ENCODE results near the gene CA9.

Gene CA9

DNA sequence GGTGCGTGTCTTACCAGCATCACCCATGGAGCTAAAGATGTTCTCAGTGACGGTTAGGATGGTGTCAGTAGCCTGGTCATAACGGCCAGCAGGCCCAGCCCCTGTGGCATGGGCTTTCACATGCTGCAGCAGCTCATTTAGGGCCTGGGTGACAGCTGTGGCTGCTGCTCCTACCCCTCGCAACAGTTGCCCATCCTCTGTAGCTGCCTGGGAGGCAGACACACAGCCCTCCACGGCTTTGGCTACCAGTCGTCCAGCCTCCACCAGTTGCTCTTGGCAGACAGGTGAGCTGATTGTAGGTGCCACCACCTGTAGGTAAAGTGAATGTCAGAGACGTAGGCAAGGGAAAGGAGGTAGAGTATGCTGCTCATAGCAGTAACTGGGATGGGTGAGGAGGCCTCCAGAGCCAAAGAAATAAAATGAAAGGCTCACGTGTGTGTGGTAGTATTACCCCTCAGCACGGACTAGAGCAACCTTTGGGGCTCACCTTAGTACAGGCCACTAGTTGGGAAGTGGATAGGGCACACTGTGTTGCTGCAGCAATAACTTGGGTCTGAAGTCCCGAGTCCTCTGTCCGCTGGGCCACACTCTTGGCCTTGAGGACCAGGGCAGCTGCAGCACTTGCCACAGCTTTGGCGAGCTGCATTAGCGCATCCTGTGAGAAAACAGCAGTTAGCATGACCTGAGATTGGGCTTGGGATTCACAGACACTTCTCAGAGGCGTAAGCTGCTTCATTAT is 43.6 kb downstream of the CA9 start:
- DNase-seq, result no peak

DNA sequence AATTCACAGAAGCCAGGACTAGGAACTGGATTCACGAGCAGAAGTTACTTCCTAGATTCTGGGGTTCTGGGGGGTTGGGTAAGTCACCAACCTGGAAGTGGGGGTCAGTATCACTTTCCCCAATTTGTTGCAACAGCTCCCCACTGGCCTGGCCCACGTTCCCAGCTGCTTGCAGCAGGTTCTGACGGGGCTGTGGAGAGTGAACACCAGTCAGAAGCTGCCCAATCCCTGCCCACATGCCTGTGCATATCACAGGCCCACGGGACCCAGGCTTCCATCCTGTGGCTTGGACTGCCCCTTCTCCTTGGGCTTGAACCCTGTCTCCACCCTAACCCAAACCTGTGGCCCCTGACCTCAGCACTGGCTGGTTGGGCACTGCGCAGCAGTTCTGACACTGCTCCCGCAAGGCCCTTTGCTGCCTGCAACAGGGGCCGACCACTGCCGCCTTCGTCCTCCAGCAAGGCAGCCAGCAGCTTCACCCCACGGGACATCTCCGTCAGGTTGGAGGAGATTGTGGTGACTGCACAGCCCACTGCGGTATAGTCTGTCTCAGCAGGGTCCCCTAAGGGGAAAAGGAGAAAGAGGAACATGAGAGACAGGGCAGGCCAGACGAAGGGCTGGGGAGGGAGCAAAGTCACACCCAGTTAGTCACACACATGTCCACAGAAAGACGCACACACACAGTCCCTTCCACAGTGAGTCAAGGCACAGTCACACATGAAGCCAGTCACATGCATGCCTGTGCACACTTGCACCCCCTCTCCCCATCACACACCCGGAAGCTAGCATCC is 45.2 kb downstream of the CA9 start:
- DNase-seq, result peak in 1 of 2 donors; percentile 64

DNA sequence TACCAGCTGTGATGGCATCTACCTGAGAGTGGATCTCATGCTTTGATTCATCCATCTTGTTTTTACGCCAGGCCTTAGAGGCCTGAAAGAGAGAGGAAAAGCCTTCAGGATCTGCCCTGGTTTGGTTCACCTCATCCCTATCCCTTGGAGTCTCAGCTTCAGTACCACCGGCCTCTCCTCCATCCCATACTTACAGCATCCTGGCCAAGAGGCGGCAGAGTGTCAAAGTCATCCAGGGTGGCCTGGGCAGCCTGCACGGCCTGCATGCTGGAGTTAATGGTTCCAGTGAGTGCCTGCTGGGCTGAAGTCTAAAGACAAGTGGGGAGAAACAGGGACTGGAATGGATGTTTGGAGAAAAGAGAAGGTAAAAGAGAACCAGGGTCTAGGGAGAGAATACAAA is 45.8 kb downstream of the CA9 start:
- DNase-seq, result no peak

DNA sequence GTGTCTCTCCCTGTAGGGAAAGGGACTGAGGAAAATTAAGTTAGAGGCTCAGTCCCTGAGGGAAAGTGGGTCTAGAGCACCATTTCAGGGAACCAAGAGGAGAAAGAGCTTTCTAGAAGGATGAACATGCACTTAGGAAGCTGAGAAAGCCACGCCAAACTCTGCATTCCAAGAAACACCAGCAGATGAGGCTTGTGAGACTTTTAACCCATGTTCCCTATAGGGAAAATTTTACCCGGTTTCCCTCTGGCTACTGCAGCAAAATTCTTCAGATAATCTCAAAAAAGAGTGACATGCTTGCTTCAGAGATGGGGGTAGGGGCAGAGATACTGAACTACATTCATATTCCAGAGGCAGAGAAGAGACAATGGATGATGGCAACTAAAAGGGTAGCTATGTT is 49.7 kb downstream of the CA9 start:
- no peak for DNase-seq

DNA sequence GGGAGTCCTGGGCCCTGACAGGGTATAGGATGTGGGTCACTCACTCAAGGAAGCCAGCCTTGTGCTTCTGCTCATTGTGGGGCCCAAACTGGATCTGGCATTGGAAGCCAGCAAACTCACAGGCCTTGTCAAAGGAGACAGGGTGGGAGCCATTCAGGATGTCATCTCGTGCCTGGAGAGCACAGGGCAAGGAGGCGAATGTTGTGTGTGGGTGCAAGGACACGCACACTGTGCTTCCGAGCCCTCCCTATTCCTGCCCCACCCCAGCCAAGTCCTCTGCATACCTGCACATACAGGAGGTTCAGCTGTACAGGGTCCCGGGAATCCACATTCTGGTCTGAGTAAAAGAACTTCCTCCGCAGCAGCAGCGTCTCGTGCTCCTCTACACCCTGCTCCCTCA is 50.2 kb downstream of the CA9 start:
- DNase-seq, result no peak

DNA sequence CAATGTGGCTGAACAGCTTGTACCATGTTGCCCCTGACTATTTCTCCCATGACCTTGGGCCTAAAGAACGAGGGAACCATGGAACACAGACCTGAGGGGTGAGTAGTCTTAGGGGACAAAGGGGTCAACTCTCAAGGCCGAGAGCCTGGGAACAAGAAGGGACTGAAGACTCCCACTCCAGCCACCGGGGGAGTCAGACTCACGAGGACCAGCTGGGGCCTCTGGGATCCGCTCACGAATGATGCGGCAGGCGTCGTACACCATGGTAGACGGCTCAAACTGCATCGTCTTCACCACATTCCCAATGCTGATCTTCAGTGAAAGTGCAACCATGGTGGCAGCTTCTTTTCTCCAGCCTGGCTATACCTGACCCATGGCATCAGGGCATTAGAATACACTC is 51.6 kb downstream of the CA9 start:
- DNase-seq, result no peak

DNA sequence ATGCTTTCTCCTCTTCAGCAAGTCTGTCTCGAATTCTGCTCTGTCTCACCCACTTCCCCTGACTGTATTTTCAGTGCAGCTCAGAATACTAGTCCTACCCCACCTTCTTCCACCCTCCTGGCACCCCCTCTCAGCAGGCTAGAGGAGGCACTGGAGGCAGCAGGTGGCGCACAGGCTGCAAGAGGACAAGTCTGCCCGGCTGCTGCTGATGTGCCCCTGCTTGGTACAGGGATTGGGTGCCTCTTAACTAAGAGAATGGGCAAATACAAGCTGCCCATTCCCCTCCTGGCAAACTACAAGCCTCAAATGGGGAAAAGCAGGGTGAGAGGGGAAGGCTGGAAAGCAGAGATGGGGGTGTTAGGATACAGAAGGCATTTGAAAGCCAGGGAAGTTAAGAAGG is 53.2 kb downstream of the CA9 start:
- DNase-seq, result peak; percentile 34 to 63

DNA sequence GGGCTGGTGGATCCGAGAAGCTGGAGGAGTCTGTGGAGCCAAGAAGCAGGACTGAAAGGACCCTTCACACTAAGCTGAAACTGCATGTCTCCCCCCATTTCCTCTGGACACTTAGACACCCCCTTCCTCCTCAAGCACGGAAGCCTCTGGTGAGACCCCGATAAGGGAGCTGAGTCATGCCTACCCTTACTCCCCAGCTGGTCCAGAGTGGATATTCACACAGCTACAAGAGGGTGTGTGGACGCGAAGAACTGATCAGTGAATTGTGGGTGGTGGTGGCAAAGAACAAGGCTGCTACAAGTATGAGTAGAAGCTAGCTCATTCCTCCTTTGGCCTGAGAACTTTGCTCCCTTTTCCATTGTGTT is 53.9 kb downstream of the CA9 start:
- DNase-seq, result no peak

DNA sequence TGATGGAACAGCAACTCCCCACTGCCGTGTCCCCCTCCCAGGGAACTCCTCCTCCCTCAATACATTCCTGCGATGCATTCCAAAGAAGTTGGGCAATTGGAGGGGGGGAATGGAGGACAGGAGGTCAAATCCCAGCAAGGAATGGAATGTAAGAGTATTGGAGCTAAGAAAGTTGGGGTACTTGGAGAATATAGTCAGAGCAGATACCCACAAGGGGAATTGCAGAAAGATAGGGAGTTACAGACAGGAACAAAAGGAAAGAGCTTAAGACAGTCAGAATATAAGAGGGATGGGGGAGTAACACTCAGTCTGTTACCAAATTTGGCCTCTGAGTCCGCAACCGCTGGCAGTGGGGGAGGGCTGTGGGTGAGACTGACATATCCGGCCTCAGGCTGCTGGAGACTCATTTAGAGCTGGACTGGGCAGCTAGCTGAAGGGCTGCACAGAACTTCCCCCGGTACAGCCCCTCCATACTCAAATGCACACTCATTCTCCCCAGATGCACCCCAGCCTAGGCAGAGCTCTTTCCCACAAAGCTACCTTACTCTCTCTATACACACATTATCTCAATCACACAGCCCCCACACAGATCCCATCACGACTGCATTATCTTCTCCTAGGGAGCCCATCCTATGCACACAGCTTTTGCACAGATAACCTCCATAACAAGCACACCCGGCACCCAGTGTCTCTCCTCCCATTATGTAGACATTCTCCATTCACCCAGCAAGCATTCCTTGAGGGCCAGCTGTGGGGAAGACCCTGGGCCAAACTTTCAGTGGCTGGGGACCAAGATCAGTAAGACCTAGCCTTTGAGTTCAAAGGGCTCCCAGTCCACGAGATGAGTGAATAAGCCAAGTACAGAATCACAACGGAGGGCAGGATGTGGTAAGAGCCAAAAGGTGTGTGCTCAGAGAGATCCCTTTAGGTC is 54.6 kb downstream of the CA9 start:
- peak; percentile 42 for DNase-seq

DNA sequence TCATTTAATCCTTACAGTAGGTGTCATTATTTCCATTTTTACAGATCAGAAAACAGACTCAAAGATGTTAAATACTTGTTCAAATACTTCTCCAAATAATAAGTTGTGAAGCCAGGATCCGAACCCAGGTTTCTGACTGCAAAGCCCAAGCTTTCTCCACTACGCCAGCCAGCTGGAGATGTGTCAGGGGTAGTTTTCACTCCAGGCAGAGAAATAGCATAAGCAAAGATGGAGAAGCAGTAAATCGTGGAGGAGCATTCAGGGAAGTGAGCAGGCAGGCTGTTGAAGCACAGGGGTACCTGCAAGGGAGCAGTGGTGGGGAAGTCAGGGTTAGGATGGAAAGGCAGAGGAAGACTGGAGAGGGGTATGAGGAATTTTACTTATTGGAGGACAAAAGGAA is 55.4 kb downstream of the CA9 start:
- DNase-seq, result no peak

DNA sequence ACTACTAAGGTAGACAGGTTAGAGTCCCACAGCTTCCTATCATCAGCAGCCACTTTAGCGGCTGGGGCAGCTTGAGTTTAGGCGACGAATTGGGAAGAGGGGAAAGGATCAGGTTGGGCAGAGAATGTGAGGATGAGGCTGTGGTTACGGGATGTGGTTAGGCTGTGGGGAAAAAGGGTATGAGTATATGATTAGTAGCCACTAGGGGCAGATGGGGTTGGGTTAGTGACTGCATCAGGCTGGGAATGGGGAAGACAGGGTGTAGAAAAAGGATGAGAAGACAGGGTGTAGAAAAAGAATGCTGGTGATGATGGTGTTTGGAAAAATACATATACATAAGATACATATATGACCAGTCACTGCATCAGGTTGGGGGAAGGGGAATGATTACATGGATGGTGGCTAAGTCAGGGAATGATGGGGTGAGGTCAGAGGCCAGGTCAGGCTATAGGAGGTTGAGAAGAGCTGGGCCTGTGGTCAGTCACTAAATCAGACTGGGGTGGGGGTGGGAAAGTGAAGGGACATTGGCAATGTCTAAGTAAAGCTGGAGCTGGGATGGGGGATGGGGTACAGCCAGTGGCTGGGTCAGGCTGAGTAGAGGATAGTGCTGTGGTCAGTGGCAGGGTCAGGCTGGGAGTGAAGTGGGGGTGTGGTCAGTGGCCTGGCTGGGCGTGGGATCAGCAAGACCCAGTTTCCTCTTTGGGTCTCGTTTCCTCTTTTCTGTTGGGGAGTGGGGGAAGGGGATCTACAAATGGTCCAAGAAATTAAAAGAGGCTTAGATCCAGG is 56.2 kb downstream of the CA9 start:
- DNase-seq, result peak; percentile 47 to 63

DNA sequence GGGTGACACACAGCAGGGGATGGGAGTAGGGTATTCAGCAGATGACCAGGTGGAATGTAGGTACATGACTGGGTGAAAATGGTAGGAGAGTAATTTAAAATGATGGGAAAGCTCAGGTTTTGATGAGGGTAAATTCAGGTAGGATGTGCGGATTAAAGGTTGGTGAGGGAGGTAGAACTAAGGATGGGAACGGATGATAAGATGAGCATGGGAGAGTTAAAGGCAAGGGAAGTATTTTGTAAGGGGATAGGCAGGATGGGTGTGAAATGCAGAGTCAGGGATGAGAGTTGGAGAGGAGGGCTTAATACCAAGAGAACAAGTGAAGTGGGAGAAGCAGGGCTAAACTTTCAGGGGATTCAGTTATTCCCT is 56.7 kb downstream of the CA9 start:
- no peak for DNase-seq

All from CD4-positive, alpha-beta T cell treated with Interleukin-1 beta for 1 hour (primary cell).